ELF-1 (cell line): ENCODE results near the gene TNRC18.

Experiments used
- DNase-seq: peaks from one replicate; pipeline ENCODE4 v3.0.0-alpha.2; 2016; ENCODE audit warnings: low read depth, low spot score

TNRC18 gene

GRCh38 chr7:5350174-5350463, 73.5 kb downstream of the TNRC18 start:
- DNase-seq: no peak

- peak; percentile 77 for DNase-seq
Observed at GRCh38 chr7:5349437-5350173, 74.0 kb downstream of the TNRC18 start.

- no peak for DNase-seq
Observed at GRCh38 chr7:5349005-5349380, 74.6 kb downstream of the TNRC18 start.

DNA sequence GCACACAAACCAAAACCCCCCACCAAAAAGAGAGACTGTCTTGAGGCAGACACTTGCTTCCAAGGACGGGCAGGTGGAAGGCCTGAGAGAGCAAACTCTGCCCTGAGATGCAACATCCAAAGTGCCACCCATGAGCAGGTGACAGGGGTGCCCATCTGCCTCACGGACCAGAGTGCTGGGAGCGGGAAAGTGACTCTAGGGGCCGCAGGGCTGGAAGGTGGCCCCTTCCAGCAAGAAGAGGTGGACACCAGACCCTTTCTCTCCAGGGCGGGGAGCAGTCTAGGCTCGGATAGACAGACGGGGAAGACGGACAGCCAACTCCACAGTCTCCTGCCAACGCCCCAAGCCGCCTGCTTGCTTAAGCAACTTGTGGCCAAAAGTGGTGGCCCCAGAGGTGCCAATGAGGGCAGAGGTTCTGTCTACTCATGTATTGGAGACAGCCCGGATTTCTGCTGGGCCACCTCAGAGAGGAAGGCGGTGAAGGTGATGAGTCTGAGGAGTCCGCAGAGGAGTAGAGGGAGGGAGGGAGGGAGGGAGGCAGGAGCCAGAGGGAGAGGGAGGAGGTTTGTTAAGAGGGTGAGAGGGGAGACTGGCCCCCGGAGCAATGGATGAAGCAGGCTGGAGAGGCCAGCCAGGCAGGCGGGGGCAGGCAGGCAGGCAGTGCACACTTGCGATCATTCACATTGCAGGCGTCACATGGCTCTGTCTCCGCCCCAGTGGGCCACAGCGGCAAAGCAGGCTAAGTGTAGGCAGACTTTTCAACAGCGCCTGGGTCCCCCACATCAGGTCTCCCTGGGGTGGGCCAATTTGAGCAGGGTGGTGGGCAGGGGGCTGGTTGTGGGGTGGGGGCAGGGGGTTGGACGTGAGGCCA, 75.3 kb downstream of the TNRC18 start:
- DNase-seq: peak; percentile 45

DNA sequence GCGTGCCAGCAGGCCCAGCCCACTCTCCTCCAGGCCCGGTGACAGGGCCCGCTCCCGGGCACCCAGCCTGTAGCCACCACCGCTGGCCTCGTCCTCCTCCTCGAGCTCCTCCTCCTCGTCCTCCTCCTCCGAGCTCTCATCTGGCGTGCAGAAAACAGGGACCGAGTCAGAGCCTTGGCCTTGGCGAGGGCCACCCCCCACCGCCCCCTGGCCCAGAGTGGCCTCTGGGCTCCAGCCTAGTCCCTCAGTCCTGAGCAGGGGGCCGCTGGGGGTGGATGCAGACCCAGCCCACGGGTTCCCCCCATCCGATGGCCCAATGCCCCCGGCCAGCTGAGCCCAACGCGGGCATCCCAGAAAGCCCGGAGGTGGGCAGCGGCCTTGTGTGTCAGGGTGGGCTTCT, 78.0 kb downstream of the TNRC18 start:
- no peak for DNase-seq

DNA sequence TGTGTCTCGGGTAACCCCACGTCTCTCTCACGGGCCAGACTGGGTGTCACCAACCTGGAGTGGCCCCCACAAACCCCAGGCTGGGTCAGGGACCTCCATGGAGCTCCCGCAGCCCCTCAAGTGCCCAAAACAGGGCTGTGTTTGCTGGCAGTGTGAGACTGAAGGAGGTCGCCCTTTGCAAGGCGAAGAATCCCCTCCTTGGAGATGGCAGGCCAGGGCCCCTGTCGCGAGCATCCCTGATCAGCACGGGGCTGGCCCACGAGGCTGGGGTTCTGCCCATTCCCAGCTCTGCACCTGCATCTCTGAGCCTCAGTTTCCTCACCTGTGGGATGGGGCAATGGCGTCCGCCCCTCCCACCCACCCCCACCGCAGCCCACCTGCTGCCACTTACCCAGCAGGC, 78.5 kb downstream of the TNRC18 start:
- DNase-seq: no peak

GRCh38 chr7:5344342-5344741, 79.3 kb downstream of the TNRC18 start:
- no peak for DNase-seq

GRCh38 chr7:5343884-5344283, 79.8 kb downstream of the TNRC18 start:
- DNase-seq: no peak

DNA sequence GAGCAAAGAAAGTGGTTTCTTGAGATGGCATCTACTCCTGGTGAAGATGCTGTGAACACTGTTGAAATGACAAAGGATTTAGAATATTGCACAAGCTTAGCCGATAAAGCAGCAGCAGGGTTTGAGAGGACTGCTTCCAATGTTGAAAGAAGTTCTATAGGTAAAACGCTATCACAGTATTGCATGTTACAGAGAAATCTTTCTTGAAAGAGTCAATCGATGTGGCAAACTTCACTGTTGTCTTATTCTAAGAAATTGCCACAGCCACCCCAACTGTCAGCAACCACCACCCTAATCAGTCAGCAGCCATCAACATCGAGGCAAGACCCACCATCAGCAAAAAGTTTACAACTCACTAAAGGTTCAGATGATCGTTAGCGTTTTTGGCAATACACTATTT, 81.0 kb downstream of the TNRC18 start:
- DNase-seq: no peak

DNA sequence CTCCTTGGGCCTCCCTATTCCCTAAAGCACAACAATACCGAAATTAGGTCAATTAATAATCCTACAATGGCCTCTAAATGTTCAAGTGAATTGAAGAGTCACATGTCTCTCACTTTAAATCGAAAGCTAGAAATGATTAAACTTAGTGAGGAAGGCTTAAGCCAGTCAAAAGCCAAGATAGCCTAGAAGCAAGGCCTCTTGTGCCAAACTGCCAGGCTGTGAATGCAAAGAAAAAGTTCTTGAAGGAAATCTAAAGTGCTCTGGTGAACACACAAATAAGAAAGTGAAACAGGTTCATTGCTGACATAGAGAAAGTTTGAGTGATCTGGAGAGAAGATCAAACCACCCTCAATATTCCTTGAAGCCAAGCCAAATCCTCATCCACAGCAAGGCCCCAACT, 83.7 kb downstream of the TNRC18 start:
- no peak for DNase-seq

DNA sequence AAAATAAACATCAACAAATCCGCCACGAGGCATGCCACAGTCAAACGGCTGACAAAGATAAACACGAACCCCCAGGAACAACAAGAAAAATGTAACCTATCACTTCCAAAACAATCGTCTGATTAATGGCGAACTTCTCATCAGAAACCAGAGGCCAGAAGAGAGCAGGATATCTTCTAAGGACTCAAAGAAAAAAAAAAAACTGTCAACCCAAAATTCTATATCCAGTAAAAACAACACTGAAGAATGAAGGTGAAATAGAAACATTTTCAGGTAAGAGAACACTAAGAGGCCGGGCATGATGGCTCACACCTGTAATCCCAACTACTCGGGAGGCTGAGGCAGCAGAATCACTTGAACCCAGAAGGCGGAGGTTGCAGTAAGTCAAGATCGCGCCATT, 86.6 kb downstream of the TNRC18 start:
- DNase-seq: no peak

- no peak for DNase-seq
Observed at GRCh38 chr7:5334671-5335070, 89.0 kb downstream of the TNRC18 start.

DNA sequence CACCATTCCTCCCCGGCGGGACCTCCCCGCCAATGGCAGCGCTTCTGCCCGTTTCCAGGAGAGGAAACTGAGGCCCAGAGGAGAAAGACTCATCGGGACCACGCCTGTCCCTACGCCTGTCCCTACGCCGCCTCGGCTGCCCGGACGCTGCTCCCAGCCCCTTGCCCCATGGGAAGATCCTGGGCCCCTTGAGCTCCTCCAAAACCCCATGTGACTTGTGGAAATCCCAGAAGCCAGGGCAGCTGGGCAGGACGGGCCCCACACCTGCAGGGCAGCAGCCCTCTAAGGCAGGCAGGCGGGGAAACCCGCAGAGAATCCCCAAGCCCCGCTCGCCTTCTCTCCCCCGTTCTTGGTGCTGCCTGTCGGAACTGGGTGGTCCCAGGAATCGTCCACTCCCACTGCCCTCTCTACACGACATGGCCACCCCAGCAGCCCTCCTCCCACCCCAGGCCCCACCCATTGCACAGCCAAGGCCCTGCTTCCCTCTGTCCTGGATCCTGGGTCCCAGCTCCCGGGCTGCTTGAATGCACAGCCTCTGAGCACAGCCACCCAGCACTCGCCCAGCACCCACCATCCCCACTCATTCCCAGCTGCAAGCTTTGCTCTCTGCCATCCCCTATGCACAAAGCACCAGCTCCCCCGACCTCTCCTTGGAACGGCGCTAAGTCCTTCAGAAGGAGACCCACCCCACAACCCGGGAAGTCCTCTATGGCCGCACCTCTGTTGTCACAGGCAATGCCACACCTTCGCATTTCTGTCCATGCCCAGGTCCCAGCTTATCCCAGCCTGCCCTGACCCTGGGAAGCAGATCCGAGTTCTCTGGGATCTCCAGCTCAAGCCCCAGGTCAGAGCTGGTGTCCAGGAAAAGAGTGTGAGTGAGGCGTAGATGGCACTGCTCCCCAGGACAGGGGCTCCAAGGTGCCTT, 90.3 kb downstream of the TNRC18 start:
- DNase-seq: no peak

DNA sequence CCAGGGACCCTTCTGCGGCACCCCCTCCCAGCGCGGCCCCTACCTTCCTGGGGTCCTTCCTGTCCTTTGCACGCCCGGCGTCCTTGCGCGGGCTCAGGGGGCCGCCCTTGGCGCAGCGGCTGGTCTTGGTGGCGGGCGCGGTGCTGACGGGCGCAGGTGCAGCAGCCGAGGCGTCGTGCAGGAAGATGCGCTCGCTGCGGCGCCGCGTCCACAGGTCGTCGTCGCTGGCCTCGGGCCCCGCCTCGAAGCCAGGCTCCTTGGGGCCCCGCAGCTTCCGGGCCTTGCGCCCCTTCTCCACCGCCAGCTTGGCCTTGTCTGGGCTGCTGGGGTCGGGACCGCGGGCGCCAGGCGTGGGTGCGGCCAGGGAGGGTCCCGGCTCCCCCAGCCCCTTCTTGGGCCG, 91.1 kb downstream of the TNRC18 start:
- DNase-seq: no peak

DNA sequence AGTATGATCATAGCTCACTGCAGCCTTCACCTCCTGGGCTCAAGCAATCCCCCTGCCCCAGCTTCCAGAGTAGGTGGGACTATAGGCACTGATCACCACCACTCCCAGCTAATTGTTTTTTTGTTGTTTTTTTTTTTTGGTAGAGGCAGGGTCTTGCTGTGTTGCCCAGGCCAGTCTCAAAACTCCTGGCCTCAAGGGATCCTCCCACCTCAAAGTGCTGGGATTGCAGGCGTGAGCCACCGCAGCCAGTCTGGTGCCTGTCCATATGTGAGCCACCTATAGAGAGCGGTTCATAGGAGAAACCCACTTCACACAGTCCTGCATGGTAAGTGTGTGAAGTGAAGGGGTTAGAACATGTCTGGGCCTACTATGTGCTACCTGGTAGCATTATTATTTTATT, 93.3 kb downstream of the TNRC18 start:
- no peak for DNase-seq

DNA sequence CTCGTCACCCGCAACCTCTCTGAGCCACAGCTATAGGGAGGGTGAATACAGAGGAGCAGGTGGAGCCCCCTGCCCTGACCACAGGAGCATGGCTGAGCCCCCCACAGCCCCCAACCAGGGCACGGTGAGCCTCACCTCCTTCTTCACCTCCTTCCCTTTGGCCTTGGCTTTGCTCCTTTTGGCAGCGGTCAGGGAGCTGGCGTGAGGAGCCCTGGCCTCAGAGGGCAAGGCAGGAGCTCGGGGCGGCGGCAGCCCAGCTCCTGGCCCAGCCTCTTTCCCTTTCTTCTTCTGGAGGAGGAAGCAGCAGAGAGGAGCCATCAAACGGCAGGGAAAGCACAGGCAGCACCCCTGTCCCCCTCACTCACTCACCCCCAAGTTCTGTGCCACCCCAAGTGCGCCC, 98.7 kb downstream of the TNRC18 start:
- DNase-seq: no peak

GRCh38 chr7:5323800-5324781, 99.5 kb downstream of the TNRC18 start:
- peak; percentile 55 for DNase-seq

GRCh38 chr7:5322621-5323410, 100.8 kb downstream of the TNRC18 start:
- peak; percentile 43 for DNase-seq

GRCh38 chr7:5320802-5321396, 102.7 kb downstream of the TNRC18 start:
- no peak for DNase-seq

DNA sequence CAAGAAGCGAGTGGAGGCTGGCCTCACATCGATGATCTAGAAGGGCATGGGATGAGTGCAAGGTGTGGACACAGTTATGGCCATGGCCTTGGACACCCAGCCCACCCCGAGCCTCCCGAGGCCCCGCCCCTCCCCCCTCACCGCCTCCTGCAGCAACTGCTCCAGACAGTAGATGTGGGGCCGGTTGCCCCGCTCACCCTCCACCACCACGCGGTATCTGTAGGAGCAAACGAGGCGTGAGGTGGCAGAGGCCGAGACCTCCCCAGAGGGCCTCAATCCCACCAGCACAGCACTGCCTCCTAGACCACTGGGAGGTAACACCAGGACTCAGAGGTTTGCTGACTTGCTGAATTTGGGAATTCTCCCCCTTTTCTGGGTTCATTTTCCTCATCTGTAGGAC, 103.2 kb downstream of the TNRC18 start:
- no peak for DNase-seq
